GM18502 (cell line): Measurements from ENCODE around the gene SYCE3.

Source experiments
- ATAC-seq: cut with Tn5 transposase; IDR thresholded peaks from one replicate; pipeline ENCODE4 v1.9.1; 2021; ENCODE audit warnings: mild to moderate bottlenecking; ENCODE audit not compliant: unreplicated experiment, poor library complexity

SYCE3 gene

GRCh38 chr22:50504369-50505211 is 58.1 kb downstream of the SYCE3 start:
- ATAC-seq: no peak

GRCh38 chr22:50503475-50504145 is 59.1 kb downstream of the SYCE3 start:
- no peak for ATAC-seq

- ATAC-seq: no peak
Observed at GRCh38 chr22:50502628-50503474, 59.9 kb downstream of the SYCE3 start.

- no peak for ATAC-seq
Observed at GRCh38 chr22:50502096-50502495, 60.6 kb downstream of the SYCE3 start.
